Activated CD4-positive, CD25-positive, alpha-beta regulatory T cell treated with anti-CD3 and anti-CD28 coated beads, Interleukin-2, amount 50 U/mL, for 16 hours (primary cell): Measurements from ENCODE around the gene DNAJC4.

Experiments used
- DNase-seq: peaks from one replicate; pipeline ENCODE4 v3.0.0-alpha.2; 2020; ENCODE audit warnings: low read depth, low spot score

Gene DNAJC4

DNA sequence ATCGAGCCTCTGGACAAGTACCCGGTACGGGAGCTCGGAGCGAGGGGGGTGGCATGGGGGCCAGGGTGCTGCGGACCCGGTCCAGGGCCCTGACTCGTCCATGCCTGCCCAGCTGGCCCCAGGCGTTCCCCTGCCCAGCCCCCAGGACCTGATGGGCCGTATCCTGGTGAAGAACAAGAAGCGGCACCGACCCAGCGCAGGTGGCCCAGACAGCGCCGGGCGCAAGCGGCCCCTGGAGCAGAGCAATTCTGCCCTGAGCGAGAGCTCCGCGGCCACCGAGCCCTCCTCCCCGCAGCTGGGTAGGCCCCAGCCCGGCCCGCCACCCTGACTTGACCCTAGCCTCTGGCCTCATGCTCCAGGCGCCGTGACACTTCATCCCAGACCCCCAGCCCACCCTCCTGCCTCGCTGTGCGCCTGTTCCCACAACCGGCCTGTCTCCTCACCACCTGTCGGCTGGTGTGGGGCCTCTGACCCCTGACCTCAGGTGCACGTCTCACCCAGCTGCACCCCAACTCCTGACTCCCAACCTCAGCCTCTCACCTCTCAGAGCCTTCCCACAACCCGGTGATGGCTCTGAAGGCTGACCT, 28.7 kb downstream of the DNAJC4 start:
- DNase-seq = no peak

DNA sequence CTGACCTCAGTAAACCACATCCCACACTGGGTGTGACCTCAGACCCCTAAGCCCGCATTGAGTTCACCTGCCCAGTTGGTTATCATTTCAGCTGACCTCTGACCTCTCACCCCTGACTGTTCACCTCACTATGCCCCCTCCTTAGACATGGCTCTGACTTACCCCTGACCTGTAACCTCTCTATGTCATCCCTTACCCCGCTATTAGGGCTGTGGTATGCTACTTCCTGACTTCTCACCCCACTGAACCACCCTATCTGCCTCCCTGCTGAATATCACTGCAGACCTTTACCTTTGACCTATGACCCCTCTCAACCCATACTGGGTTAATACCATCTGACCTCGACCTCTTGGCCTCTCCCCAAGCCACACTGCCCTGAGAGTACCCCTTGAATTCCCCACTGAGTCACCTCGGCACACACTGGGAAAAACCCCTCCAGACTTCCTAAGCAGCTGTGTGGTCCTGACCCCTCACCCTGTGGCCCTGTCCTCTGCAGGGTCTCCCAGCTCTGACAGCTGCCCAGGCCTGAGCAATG, 29.3 kb downstream of the DNAJC4 start:
- no peak for DNase-seq

GRCh38 chr11:64260147-64260708, 29.9 kb downstream of the DNAJC4 start:
- DNase-seq = no peak

DNA sequence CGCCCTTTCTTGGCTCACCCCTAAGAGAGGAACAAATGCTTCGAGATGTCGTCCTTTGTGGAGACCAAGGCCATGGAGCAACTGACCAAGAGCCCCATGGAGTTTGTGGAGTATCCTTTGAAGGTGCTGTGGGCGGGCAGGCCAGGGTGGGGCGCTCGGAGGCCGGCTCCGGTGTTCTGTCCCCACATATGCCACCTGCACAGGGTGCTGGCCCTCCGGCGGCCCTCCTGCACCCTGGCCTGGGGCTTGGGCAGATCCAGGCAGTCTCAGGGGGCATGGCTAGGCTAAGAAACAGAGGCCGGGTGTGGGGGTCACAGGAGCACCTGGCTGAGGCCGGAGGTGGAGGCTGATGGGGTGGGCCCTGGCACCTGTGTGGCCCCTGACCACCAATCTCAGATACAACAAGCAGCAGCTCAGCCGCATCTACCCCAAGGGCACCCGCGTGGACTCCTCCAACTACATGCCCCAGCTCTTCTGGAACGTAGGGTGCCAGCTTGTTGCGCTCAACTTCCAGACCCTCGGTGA, 31.3 kb downstream of the DNAJC4 start:
- DNase-seq = no peak

DNA sequence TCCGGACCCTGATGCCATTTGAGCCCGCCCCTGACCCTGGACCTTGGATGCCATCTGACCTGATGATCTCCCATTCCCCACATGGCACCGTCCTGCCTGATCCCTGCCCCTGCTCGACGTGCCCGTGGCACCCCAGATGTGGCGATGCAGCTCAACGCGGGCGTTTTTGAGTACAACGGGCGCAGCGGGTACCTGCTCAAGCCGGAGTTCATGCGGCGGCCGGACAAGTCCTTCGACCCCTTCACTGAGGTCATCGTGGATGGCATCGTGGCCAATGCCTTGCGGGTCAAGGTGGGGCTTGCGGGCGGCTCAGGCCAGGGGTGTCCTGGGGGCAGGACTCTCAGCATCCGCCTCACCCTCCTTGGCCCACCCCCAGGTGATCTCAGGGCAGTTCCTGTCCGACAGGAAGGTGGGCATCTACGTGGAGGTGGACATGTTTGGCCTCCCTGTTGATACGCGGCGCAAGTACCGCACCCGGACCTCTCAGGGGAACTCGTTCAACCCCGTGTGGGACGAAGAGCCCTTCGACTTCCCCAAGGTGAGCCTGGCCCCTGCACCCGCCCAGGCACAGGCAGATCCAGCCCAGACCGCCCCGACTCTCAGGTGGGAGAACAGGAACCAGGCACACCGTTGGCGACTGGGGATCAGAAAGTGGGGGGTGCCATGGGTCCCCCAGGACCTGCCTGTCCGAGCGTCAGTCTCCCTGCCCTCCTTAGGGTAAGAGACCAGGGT, 32.1 kb downstream of the DNAJC4 start:
- no peak for DNase-seq

DNA sequence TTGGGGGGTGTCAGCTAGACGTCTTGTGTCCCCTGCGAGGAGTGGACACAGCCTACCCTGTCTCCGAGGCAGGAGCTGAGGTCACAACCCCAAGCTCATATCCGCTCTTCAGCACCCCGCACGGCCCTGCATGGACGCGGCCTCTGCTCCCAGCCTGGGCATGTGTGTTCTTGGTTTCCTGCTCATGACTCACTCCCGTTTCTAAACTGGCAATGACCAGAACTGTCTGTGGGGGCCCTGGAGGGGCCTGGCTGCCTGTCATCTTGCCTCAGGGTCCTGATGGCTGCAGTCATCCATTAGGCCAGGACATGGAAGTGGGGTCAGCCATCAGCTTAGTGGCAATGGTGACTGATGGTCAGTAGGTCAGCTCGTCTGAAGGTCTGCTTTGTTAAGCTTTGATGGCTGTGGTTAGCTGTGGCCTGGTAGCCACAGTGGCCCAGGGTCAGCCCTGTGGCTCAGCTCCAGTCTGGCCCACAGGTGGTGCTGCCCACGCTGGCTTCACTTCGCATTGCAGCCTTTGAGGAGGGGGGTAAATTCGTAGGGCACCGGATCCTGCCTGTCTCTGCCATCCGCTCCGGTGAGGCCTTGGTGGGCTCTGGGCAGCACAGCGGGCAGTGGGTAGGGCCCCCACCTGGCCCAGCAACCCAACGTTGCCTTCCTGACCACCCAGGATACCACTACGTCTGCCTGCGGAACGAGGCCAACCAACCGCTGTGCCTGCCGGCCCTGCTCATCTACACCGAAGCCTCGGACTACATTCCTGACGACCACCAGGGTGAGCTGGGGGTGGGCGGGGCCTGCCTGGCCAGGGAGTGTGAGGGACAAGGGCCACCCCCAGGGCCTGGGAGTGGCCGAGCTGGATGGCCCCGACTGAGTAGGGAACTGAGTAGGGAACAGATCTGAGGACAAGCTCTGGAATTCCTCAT, 32.9 kb downstream of the DNAJC4 start:
- no peak for DNase-seq

DNA sequence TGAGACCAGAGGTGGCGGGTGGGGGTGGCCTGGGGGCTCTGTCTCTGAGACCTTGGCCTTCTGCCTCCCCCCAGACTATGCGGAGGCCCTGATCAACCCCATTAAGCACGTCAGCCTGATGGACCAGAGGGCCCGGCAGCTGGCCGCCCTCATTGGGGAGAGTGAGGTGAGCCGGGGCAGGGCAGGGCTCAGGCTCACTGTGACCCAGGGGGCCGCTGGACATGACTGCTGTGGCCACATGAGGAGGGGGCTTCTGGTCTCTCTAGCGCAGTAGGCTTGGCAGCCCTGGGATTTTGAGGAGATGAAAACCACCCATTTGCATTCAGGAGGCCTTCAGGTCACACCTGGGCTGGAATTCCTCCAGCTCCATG, 33.6 kb downstream of the DNAJC4 start:
- DNase-seq = no peak

GRCh38 chr11:64264371-64264852, 34.1 kb downstream of the DNAJC4 start:
- no peak for DNase-seq

- no peak for DNase-seq
These were observed 35.1 kb downstream of the DNAJC4 start for GRCh38 chr11:64265176-64266160.

- no peak for DNase-seq
These were observed 36.0 kb downstream of the DNAJC4 start for GRCh38 chr11:64266339-64266738.

- DNase-seq = no peak
These were observed 37.0 kb downstream of the DNAJC4 start for GRCh38 chr11:64267207-64267945.

- no peak for DNase-seq
These were observed 37.9 kb downstream of the DNAJC4 start for GRCh38 chr11:64268025-64268892.

DNA sequence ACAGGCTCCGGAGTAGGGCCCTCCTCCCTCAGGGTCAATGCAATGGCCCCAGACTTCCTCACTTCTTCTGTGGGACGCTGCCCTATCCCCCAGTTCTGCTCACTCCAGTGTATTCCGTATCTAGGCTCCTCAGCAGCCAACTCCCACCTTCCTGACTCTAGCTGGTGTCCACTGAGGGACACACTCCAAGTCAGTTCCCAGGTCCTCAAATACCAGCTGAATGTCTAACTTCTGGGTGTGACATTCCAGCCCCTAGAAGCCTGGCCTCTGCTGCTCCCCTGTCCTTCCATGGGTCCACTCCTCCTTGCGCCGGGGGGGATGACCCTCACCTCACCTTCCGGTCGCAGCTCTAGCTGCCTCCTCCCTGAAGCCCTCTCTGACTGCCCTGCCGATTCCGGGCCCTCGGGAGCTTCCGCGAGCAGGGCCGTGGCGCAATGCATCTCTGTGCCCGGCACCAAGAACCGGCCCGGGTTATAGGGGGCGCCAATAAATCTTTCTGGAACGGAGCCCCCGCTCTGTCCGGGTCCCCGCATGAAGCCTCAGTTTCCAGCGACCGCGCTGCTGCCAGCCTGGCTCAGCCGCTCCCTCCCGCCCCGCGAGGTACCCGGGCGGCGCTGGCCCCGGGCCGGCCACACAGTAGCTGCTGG, 38.7 kb downstream of the DNAJC4 start:
- no peak for DNase-seq

DNA sequence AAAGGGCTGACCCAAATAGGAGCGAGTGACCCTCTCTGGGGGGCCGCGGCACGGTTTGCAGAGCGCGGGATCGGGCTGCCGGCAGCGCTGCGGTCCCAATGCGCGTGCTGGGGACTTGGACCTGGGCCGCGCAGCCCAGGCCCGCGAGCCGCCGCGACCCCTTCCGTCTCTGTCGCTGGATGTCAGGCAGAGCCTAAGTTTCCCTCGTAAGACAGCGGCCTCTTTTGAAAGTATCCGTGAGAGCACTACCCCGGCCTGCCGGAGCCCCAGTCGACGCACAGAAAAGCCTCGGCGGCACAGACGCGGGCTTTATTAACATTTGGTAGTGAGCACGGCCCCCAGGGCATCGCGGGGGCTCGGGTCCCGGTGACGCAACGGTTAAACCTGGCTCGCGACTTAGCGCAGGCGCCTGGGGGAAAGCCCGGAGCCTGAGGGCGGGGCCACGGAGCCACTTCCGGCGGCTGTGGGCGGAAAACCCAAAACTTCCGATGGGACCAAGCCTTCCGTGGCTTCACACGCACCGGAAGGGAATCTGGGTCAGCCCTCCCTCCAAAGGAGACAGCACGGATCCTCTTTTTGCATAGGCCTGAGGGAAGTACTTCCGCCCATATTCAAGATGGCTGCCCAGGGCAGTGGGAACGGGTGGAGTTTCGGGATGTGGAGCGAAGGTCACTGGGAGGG, 39.3 kb downstream of the DNAJC4 start:
- peak; percentile 96 for DNase-seq

DNA sequence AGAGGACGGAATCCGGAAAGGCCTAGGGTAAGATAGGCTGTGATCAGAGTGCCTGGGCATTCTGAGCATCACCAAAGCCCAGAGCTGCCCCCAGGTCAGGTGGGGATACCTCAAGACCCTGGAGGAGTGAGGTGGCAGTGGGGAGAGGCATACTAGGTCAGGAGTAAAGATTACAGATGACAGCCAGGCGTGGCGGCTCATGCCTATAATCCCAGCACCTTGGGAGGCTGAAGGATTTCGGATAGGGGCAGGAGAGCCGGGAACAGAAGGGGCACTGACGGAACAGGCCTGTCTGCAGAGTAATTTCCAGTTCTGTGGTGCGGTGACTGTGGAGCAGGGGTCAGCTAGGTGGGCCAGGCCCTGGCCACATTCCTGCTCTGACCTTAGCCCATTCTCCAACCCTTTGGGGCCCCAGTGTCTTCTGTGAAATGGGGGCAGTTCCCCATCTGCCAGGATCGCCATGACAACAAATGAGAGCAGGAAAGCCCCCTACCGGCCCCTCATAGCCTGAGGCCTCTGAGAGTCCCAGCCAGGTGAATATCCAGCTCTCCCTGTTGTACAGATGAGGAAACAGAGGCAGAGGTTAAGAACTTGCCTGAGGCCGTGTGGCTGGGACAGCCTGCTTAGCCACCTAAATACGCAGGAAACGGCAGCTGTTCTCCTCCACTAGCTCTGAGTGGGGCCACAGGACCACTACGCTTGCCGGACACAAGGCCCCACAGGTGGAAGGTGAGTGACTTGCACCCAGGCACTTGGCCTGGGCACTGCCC, 44.9 kb downstream of the DNAJC4 start:
- no peak for DNase-seq

- no peak for DNase-seq
These were observed 45.5 kb downstream of the DNAJC4 start for GRCh38 chr11:64275841-64276240.
